Measurements from ENCODE around the gene FNBP1.
"Not testable (repeated sequence)": the region's sequence is repeated elsewhere in the genome, so short reads cannot be mapped to it uniquely, and the experiment has no call there.

FNBP1 gene

GRCh38 chr9:129999141-129999510, 43.9 kb downstream of the FNBP1 start:
- Histone ChIP-seq H3K27me3 (replicated peaks; ENCODE audit: insufficient read depth, low read length) (no peaks in the 10 kb centered on the region), H3K79me2 (ENCODE audit: low read length) (peaks cover 12% of the 10 kb centered on the region; the same call in 1 of the 2 replicates), H4K20me1 (ENCODE audit: insufficient read depth, low read length) (0 out of 2 replicates have a peak, but pooled peaks cover 3% of the 10 kb centered on the region), H2AFZ (ENCODE audit: low read length) (no peak overlapping the region), H3K9ac (ENCODE audit: low read length) (no peak overlapping the region), H3K36me3 (replicated peaks; ENCODE audit: insufficient read depth, low read length) (no peaks in the 10 kb centered on the region), H3F3A (ENCODE audit: insufficient read depth, low read length) (no peaks in the 10 kb centered on the region), H3K4me1 (ENCODE audit: low read length) (no peaks in the 10 kb centered on the region), H3K9me3 (replicated peaks; ENCODE audit: insufficient read depth, low read length) (no peaks in the 10 kb centered on the region), H3K9me2 (replicated peaks; ENCODE audit: insufficient read depth, low read length) (no peaks in the 10 kb centered on the region), H3K27ac (ENCODE audit: low read length) (no peak overlapping the region), H3K4me2 (ENCODE audit: low read depth, low read length) (no peak overlapping the region), H3K4me3 (ENCODE audit: low read length) (no peak overlapping the region)
- DNase-seq = no peak
- no peak for TF ChIP-seq EZH2phosphoT487 (IDR thresholded peaks at IDR 0.05; ENCODE audit: low read length)
- no peak for TF ChIP-seq EZH2 (optimal IDR thresholded peaks at IDR 0.05; ENCODE audit: low read depth, low read length)
- TF ChIP-seq, protein P1, sequence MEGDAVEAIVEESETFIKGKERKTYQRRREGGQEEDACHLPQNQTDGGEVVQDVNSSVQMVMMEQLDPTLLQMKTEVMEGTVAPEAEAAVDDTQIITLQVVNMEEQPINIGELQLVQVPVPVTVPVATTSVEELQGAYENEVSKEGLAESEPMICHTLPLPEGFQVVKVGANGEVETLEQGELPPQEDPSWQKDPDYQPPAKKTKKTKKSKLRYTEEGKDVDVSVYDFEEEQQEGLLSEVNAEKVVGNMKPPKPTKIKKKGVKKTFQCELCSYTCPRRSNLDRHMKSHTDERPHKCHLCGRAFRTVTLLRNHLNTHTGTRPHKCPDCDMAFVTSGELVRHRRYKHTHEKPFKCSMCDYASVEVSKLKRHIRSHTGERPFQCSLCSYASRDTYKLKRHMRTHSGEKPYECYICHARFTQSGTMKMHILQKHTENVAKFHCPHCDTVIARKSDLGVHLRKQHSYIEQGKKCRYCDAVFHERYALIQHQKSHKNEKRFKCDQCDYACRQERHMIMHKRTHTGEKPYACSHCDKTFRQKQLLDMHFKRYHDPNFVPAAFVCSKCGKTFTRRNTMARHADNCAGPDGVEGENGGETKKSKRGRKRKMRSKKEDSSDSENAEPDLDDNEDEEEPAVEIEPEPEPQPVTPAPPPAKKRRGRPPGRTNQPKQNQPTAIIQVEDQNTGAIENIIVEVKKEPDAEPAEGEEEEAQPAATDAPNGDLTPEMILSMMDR (IDR thresholded peaks at IDR 0.05; ENCODE audit: low read length) = no peak

DNA sequence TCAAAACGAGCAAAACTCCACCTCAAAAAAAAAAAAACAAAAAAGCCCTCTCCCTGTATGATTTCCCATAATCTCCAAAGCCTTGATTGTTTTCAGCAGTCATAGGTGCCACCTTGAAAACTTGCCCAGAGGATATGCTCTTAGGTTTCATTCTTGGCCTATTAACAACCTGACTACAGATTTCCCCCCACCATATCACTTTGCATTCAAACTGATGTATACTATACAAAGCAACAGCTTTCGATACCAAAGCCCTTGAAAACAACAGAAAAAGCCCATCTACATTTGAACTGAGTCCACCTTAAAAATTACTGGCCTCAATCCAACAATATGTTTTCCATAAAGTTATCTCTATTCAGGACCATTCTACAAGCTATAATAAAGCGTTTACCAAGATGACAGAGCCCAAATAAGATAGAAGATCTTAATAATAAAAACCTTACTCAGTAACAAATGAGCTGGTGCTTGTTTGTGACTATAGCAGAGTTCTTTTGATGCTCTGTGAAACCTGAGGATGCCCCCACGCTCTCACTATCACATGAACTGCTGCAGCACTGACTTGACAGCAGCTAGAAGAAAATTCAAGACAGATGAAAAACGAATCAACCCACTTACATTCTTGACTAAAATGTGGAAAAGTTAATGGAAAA, 44.4 kb downstream of the FNBP1 start:
- Histone ChIP-seq H3K9ac (ENCODE audit: low read length) (no peak overlapping the region), H4K20me1 (ENCODE audit: insufficient read depth, low read length) (0 out of 2 replicates have a peak, but pooled peaks cover 3% of the 10 kb centered on the region), H3F3A (ENCODE audit: insufficient read depth, low read length) (no peaks in the 10 kb centered on the region), H3K4me3 (ENCODE audit: low read length) (no peak overlapping the region), H3K9me3 (replicated peaks; ENCODE audit: insufficient read depth, low read length) (no peaks in the 10 kb centered on the region), H3K4me2 (ENCODE audit: low read depth, low read length) (no peak overlapping the region), H3K27ac (ENCODE audit: low read length) (no peak overlapping the region), H3K4me1 (ENCODE audit: low read length) (no peaks in the 10 kb centered on the region), H3K79me2 (ENCODE audit: low read length) (peaks cover 12% of the 10 kb centered on the region; the same call in 1 of the 2 replicates), H3K9me2 (replicated peaks; ENCODE audit: insufficient read depth, low read length) (no peaks in the 10 kb centered on the region), H3K27me3 (replicated peaks; ENCODE audit: insufficient read depth, low read length) (no peaks in the 10 kb centered on the region), H2AFZ (ENCODE audit: low read length) (no peak overlapping the region), H3K36me3 (replicated peaks; ENCODE audit: insufficient read depth, low read length) (no peaks in the 10 kb centered on the region)
- DNase-seq = no peak
- TF ChIP-seq EZH2phosphoT487 (IDR thresholded peaks at IDR 0.05; ENCODE audit: low read length) (no peak), EZH2 (optimal IDR thresholded peaks at IDR 0.05; ENCODE audit: low read depth, low read length) (no peak)
- TF ChIP-seq, protein P1 (IDR thresholded peaks at IDR 0.05; ENCODE audit: low read length) = no peak

DNA sequence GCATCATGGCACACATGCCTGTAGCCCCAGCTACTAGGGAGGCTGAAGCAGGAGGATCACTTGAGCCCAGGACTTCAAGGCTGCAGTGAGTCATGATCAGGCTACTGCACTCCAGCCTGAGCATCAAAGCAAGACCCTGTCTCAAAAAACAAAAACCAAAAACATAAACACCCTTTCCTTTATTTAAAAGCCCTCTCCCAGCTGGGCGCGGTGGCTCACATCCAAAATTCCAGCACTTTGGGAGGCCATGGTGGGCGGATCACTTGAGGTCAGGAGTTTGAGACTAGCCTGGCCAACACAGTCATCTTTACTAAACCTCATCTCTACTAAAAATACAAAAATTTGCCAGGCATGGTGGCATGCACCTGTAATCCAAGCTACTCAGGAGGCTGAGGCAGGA, 45.3 kb downstream of the FNBP1 start:
- H3F3A ChIP-seq (ENCODE audit: insufficient read depth, low read length); H3K9ac ChIP-seq (ENCODE audit: low read length); H3K4me2 ChIP-seq (ENCODE audit: low read depth, low read length); H3K27ac ChIP-seq (ENCODE audit: low read length); H3K4me3 ChIP-seq (ENCODE audit: low read length); H3K9me2 ChIP-seq (replicated peaks; ENCODE audit: insufficient read depth, low read length); H3K4me1 ChIP-seq (ENCODE audit: low read length); H4K20me1 ChIP-seq (ENCODE audit: insufficient read depth, low read length); H3K27me3 ChIP-seq (replicated peaks; ENCODE audit: insufficient read depth, low read length); H3K9me3 ChIP-seq (replicated peaks; ENCODE audit: insufficient read depth, low read length); DNase-seq; H2AFZ ChIP-seq (ENCODE audit: low read length); H3K36me3 ChIP-seq (replicated peaks; ENCODE audit: insufficient read depth, low read length): not testable (repeated sequence)
- H3K79me2 ChIP-seq (ENCODE audit: low read length) = peaks cover 12% of the 10 kb centered on the region; the same call in 1 of the 2 replicates

DNA sequence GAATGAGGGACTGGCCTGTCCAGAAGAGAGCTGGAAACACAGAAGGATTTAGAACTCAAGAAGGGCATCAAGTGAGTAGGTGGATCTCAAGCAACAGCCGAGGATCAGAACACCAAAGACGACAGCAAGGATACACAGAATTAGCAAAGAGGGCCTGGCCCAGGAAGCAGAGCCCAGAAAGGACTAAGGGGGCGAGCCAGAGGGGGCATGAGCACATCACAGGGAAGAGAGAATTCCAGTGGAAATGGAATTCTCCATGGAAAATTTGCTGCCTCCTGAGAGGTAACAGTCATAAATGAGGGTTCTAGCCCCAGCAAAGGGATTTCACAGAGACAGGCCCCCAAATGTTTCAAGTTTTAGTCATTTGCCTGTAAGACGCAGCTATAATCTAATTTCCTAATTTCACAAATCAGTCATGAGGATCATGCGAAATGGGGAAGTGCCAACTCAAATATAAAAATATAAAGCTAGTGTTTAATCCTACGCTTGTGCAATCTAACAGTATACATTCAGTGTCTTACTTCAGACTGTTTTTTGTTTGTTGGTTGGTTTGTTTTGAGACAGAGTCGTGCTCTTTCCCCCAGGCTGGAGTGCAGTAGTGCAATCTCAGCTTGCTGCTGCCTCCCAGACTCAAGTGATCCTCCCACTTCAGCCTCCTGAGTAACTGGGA, 46.7 kb downstream of the FNBP1 start:
- DNase-seq = no peak
- H3K4me1 ChIP-seq (ENCODE audit: low read length) = no peaks in the 10 kb centered on the region

More for the DNA sequence above, 46.7 kb downstream of the FNBP1 start:
- Histone ChIP-seq H3K4me2 (ENCODE audit: low read depth, low read length) (no peak overlapping the region), H2AFZ (ENCODE audit: low read length) (no peak overlapping the region), H3K27ac (ENCODE audit: low read length) (no peak overlapping the region), H3K36me3 (replicated peaks; ENCODE audit: insufficient read depth, low read length) (no peaks in the 10 kb centered on the region), H3K9ac (ENCODE audit: low read length) (no peak overlapping the region), H3K9me3 (replicated peaks; ENCODE audit: insufficient read depth, low read length) (no peaks in the 10 kb centered on the region), H3K79me2 (ENCODE audit: low read length) (peaks cover 12% of the 10 kb centered on the region; the same call in 1 of the 2 replicates), H3K9me2 (replicated peaks; ENCODE audit: insufficient read depth, low read length) (no peaks in the 10 kb centered on the region), H3F3A (ENCODE audit: insufficient read depth, low read length) (no peaks in the 10 kb centered on the region), H3K4me3 (ENCODE audit: low read length) (no peak overlapping the region), H4K20me1 (ENCODE audit: insufficient read depth, low read length) (0 out of 2 replicates have a peak, but pooled peaks cover 3% of the 10 kb centered on the region), H3K27me3 (replicated peaks; ENCODE audit: insufficient read depth, low read length) (no peaks in the 10 kb centered on the region)
- no peak for TF ChIP-seq EZH2 (optimal IDR thresholded peaks at IDR 0.05; ENCODE audit: low read depth, low read length)
- no peak for TF ChIP-seq EZH2phosphoT487 (IDR thresholded peaks at IDR 0.05; ENCODE audit: low read length)
- TF ChIP-seq, protein P1 (IDR thresholded peaks at IDR 0.05; ENCODE audit: low read length) = no peak
